Right cardiac atrium (tissue), 5 donors: ENCODE data around the gene DCLK3. TPM values are rescaled to one million over a fixed set of nuclear protein-coding genes. Genes with fewer than 3 reads are reported as not detected.

ENCODE experiments used
- ATAC-seq, 2 donors: fragments of 200-7000 bp; cut with Tn5 transposase; one replicate each; pipeline versions ENCODE4 v1.8.0 to v1.9.1; 2020; ENCODE audit warnings: moderate library complexity in 2 of 2, mild to moderate bottlenecking in 1 of 2
- DNase-seq, 3 donors: peaks; one replicate each; pipeline ENCODE4 v3.0.0-alpha.2; 2020
- H3K27ac ChIP-seq: one replicate; pipeline ENCODE4 v1.5.1; 2013; ENCODE audit warnings: mild to moderate bottlenecking, low read length, control low read depth, moderate library complexity
- H3K27me3 ChIP-seq: one replicate; pipeline ENCODE4 v1.6.1; 2013; ENCODE audit not compliant: control insufficient read depth, insufficient read depth
- H3K4me1 ChIP-seq: one replicate; pipeline ENCODE4 v1.6.1; 2013; ENCODE audit warnings: low read length; ENCODE audit not compliant: control insufficient read depth, insufficient read depth
- H3K4me3 ChIP-seq: one replicate; pipeline ENCODE4 v1.5.1; 2013; ENCODE audit warnings: low read length, control low read depth
- H3K9me3 ChIP-seq: one replicate; pipeline ENCODE4 v1.6.1; 2013; ENCODE audit warnings: low read length; ENCODE audit not compliant: control insufficient read depth
- WGBS: extraction: QIAGEN DNeasy Blood & Tissue Kit; methylation state at CpG from one replicate; pipeline ENCODE4 v1.1.7; 2013; 5-methylcytosine and 5-hydroxymethylcytosine counted together
- intact Hi-C, 4 donors: fragments of 100-400 bp; cut with DNase I; formaldehyde crosslinking; loops; one replicate each; pipeline versions ENCODE4 v1.11.0 to v1.14.0; 2022 to 2023
- polyA plus RNA-seq: library from polyadenylated mRNA; stranded (reverse); fragments of 200-250 nt; gene quantifications from one replicate; pipeline ENCODE4 v1.2.3, GENCODE V29; 2013
- total RNA-seq, 4 donors: library from RNA; stranded (reverse); fragmentation: NEBNext Ultra II Directional; extraction: Animal tissue kit (Norgen Biotek cat#: 25700); gene quantifications; one replicate each; pipeline ENCODE4 v1.2.1, GENCODE V29; 2021
- donor health status: healthy with polysubstance abuse.
- donor health status: DM: no; HTN: yes; CAD: no.
- donor health status: DM: no; HTN: no; CAD: no.
- donor health status: DM: no; HTN: yes; CAD: no; lungs with severe emphysema.
- donor health status: DM: yes; HTN: yes; CAD: no.

The DCLK3 gene
- total and polyA plus RNA-seq, 5 donors: 0.03 to 0.18 (median 0.09) TPM; not detected in 2

DNA sequence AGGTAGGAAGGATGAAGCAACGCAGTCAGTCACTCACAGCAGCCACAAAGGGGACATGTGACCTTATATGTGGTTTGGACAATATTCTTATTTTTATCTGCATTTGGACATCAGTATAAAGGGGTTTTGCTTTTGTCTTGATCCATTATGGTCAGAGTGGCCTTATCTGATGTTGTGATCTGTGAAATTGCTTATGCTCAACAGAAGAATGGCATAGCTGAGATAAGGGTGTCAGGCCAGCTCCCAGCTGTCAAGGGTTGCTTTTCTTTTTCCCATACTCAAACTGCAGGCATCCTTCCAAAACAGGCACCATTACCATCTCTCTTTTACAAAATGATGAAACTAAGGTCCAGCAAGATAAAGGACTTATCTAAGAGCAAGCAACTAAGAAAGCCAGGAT is 28.1 kb downstream of the DCLK3 start:
- no peak overlapping the region for H3K4me3 ChIP-seq
- H3K4me1 ChIP-seq: peaks cover 5% of the 10 kb centered on the region
- H3K9me3 ChIP-seq: no peaks in the 10 kb centered on the region
- WGBS: 87% methylated on average over 1 of the region's 1 CpG
- H3K27ac ChIP-seq: no peak overlapping the region
- H3K27me3 ChIP-seq: no peaks in the 10 kb centered on the region
- DNase-seq (no peak), ATAC-seq (no peak)
- intact Hi-C loops: loop anchor here in 3 of 4 donors (5.0 to 10.0 kb wide), 3 partner anchors 128 to 221 kb away; no protein-coding TSS in a partner anchor

DNA sequence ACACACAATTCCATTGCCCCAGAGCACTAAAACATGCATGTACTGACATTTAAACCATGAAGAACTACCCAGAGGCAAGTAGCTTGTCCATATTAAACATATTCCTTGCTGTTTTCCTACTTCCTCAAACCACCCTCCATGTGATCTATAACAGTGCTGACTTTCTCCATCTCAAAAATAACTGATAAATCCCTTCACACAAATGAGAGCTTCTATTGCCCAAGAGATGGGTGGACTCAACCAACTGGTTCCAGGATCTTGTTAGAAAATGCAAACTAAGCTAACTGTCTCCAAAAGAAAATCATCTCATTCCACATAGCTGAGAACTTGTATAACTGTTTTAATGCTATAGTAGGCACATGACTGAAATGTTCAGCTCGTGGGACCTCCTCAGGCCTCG is 29.6 kb downstream of the DCLK3 start:
- WGBS: 79% methylated on average over 2 of the region's 2 CpGs
- no peaks in the 10 kb centered on the region for H3K27me3 ChIP-seq
- H3K4me3 ChIP-seq: no peak overlapping the region
- no peak for ATAC-seq
- H3K27ac ChIP-seq: no peak overlapping the region
- H3K9me3 ChIP-seq: no peaks in the 10 kb centered on the region
- H3K4me1 ChIP-seq: peaks cover 5% of the 10 kb centered on the region
- no peak for DNase-seq
- intact Hi-C loops: loop anchor here (5.0 to 10.0 kb wide), 3 partner anchors 130 to 223 kb away; no protein-coding TSS in a partner anchor

DNA sequence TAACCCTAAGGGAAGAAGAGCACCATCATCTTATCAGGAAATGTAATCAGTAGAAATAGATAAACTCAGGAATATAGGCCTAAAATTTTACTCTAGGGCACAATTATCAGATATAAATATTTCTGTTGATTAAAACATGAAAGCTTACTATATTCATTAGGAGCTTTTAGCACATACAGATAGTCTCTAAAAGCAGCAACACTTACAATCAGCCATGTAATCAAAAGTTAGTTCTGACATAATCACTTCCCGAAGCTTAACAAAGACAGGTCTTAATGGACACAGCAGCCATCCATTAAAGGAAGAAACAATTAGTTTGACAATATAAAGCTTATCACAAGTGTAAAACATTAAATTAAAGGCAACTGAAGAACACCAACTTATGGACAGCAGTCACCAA is 30.6 kb downstream of the DCLK3 start:
- no peak for ATAC-seq
- 61% methylated on average over 1 of the region's 1 CpG for WGBS
- peaks cover 5% of the 10 kb centered on the region for H3K4me1 ChIP-seq
- no peak for DNase-seq
- H3K9me3 ChIP-seq: no peaks in the 10 kb centered on the region
- no peaks in the 10 kb centered on the region for H3K27me3 ChIP-seq
- intact Hi-C loops: loop anchor here in 3 of 4 donors (5.0 to 10.0 kb wide), 3 partner anchors 131 to 224 kb away; no protein-coding TSS in a partner anchor
- no peak overlapping the region for H3K27ac ChIP-seq
- no peak overlapping the region for H3K4me3 ChIP-seq

DNA sequence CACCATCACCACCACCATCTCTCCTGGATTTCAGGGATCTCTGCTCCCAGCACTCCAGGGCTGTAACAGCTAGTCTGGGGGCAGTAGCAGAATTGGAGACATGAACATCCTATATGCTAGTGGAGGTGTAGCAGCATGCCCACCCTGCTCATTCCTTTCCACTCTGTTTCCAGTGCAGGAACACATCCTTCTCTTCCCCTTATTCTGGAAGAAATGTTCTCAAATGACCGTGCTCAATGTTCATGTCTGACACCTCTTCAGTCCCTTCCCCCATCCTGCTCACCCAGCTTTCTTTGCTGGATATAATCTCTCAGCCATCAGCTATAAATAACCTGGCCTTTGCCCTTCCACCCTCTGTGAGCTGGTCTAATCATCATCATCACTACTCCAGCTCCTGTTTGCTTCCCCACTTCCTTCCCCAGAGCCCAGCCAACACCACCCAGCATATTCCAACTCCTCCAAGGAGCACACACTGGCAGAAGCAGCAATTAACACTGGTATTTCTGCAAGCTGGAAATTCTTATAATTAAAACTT is 31.1 kb downstream of the DCLK3 start:
- Histone ChIP-seq H3K27ac (no peak overlapping the region), H3K4me3 (no peak overlapping the region), H3K9me3 (no peaks in the 10 kb centered on the region), H3K27me3 (no peaks in the 10 kb centered on the region), H3K4me1 (peaks cover 5% of the 10 kb centered on the region)
- DNase-seq: no peak
- ATAC-seq: no peak
- intact Hi-C loops: loop anchor here in 3 of 4 donors (5.0 to 10.0 kb wide), 3 partner anchors 132 to 224 kb away; no protein-coding TSS in a partner anchor
- 35% methylated on average over 1 of the region's 1 CpG for WGBS

DNA sequence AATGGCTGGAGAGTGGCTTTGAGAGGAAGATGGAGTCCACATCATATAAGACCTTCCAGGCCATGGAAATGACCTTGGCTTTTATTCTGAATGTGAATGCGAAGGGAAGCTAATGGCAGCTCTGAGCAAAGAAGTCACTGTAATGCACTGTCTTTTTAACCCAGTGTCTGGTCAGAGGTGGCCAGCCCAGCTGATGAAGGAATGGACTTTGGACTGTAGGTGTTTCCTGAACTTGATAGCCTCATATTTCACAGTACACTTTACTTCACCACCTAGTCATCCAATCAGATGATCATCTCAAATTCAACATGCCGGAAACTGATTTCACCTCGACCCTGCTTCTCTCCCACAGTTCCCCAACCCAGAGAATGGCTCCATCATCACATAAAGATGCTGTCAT is 33.4 kb downstream of the DCLK3 start:
- Histone ChIP-seq H3K4me3 (no peak overlapping the region), H3K9me3 (no peaks in the 10 kb centered on the region), H3K4me1 (peaks cover 5% of the 10 kb centered on the region), H3K27ac (no peak overlapping the region), H3K27me3 (no peaks in the 10 kb centered on the region)
- 90% methylated on average over 3 of the region's 3 CpGs for WGBS
- ATAC-seq (no peak), DNase-seq (no peak)
- intact Hi-C loops: loop anchor here in 3 of 4 donors (5.0 to 10.0 kb wide), 3 partner anchors 134 to 226 kb away; no protein-coding TSS in a partner anchor

DNA sequence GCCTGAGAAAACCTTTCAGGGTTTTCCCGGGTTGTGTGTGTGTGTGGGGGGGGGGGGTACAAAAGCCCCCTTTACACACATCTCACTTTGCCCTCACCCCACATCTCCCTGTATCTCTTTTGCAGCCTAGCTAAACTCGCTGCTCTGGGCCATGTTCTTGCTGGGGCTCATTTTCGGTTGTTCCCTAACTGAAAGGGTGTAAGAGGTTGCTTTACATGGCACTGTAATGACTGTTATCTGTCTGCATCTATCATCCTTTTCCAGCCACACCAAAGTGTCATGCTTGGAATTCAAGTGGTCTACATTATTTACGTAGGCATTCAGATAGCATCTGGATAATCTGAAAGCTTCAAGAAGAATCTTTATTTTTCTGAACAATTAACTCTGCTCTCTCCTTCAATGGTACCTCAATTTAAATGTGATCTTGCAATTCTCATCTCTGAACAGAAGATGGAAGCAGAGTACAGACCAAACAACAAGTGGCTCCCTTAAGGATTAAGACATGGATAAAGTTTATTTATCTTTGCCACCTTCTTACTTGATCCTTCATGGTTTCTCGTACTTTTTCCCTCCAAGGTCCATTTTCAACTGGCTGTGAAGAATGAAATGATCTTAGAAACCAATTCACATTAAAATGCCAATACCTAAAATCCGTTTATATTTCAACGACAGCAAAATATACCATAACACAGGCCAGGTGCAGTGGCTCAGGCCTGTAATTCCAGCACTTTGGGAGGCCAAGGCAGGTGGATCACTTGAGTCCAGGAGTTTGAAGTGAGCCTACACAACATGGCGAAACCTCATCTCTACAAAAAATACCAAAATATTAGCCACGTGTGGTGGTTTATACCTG is 34.9 kb downstream of the DCLK3 start:
- Histone ChIP-seq H3K4me1 (peaks cover 5% of the 10 kb centered on the region), H3K27ac (no peak overlapping the region), H3K9me3 (no peaks in the 10 kb centered on the region), H3K27me3 (no peaks in the 10 kb centered on the region), H3K4me3 (no peak overlapping the region)
- peak; percentile 61 to 65 for ATAC-seq
- DNase-seq: no peak
- 52% methylated on average over 9 of the region's 9 CpGs for WGBS
- intact Hi-C loops: loop anchor here in 3 of 4 donors (2.0 to 10.0 kb wide), 5 partner anchors 135 to 228 kb away; no protein-coding TSS in a partner anchor

DNA sequence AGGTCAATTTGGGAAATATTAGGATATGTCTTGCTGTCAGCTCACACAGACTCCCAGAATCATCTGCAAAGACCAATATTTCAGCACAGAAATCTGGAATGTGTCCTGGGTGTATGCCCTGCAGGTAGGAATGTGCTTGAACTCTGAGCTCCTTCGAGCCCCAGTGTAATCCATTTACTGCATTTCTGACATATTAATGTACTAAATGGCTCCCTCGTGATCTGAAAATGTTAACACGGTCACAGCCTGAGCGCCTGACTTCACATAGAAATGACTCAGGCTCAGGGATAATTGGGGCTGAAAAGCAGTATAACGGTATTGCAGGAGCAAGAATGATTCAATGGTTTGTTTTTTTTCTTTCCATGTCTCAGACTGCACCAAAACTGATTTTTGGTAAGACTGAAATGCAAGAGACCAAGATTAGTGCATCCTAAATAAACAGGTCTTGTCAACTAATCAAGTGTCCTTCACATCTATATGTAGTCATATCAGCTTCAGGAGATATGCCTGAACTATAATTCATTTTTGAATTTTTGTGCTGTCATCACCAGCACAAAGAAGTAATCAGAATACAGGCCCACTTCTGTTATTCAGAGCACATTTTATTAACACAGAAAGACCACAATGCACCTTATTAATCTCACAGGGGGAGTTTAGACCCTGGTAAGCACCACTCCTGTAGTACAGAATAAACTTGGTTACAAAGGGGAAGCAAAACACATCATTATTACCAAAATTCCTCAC is 49.8 kb downstream of the DCLK3 start:
- H3K9me3 ChIP-seq: no peaks in the 10 kb centered on the region
- H3K4me1 ChIP-seq: no peaks in the 10 kb centered on the region
- no peak overlapping the region for H3K27ac ChIP-seq
- H3K27me3 ChIP-seq: no peaks in the 10 kb centered on the region
- WGBS: 72% methylated on average over 5 of the region's 5 CpGs
- intact Hi-C loops: no loop called here
- DNase-seq (no peak), ATAC-seq (no peak)
- no peak overlapping the region for H3K4me3 ChIP-seq

DNA sequence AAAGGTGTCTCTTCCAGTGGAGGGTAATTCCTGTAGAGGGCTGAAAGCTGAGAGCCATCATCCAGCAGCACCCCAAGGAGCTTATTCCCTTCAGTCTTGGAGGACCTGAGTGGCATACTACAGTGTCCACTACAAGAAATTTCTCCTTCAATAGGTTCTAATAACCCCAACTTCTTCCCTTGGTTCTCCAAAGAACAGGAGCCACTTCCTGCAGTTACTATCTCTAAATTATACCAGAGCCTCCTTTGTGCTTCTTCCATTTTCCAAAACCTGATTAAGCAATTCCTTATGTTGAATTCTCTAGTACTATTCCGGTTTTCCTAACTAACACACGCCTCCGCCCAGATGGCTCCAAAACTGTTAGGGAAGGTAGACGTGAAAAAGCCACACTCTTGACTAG is 50.4 kb downstream of the DCLK3 start:
- H3K9me3 ChIP-seq: no peaks in the 10 kb centered on the region
- H3K4me1 ChIP-seq: no peaks in the 10 kb centered on the region
- H3K27me3 ChIP-seq: no peaks in the 10 kb centered on the region
- no peak for DNase-seq
- ATAC-seq: no peak
- 93% methylated on average over 4 of the region's 4 CpGs for WGBS
- H3K4me3 ChIP-seq: no peak overlapping the region
- H3K27ac ChIP-seq: no peak overlapping the region
- intact Hi-C loops: no loop called here

DNA sequence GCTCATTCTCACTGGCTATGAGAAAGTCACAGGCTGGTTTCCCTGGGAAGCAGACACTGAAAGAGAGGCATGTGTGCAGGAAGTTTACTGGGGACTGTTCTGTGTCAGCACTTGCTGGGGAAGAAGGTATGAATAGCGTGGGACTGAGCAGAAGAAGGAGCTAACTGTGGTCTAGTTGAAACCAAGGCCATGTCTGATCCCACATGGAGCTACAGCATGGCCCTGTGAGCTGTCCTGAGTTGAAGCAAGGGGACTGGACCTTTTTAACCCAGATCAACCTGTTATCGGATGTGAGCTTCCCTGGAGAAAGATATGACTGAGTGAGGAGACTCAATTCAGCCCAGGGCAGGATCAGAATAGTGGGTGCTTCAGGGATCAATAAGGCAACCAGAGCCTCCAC is 53.7 kb downstream of the DCLK3 start:
- DNase-seq: no peak

DNA sequence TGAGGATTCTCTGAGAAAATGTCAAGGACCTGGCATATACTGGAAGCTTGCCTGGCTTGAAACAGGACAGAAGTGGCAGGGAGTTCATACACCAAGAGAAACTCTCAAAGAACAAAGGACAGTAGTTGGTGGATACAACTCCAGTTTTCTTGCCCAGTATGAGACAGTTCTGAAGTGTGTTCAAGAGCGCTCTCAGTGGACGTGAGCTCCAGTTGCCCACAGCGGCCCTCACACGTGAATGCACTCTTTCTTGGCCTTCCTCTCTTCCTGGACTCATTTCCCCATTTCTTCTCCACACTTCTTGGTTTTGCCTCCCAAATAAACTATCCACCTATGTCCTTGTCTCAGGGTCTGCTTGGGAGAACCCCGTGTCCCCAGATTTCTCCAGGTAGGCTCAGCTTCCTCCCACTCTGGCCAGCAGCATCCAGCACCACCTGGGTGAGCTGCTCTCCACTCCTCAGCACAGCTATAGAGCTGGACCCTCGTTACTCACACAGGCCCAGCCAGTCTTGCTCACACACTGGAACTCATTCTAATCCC is 54.5 kb downstream of the DCLK3 start:
- ATAC-seq (no peak), DNase-seq (no peak)
- WGBS: 90% methylated on average over 6 of the region's 6 CpGs
- Histone ChIP-seq H3K9me3 (no peaks in the 10 kb centered on the region), H3K27me3 (no peaks in the 10 kb centered on the region), H3K4me3 (no peak overlapping the region), H3K27ac (no peak overlapping the region), H3K4me1 (no peaks in the 10 kb centered on the region)
- intact Hi-C loops: no loop called here

More for the DNA sequence above, 53.7 kb downstream of the DCLK3 start:
- intact Hi-C loops: no loop called here
- Histone ChIP-seq H3K4me3 (no peak overlapping the region), H3K27me3 (no peaks in the 10 kb centered on the region), H3K27ac (no peak overlapping the region), H3K9me3 (no peaks in the 10 kb centered on the region), H3K4me1 (no peaks in the 10 kb centered on the region)
- no peak for ATAC-seq
- WGBS: 52% methylated on average over 2 of the region's 2 CpGs
